ENCODE measurements around the gene GRID2IP. TPM values are rescaled to one million over a fixed set of nuclear protein-coding genes. Genes with fewer than 3 reads are reported as not detected.

The GRID2IP gene
- total and polyA plus RNA-seq, 2 of the 13 experiments (the other 11 are each of a cell fraction or from before 2014, with no cell fraction given): 0.03 TPM; not detected in 1

Other genes with a start within 250 kb of the GRID2IP start
- gene FAM220A, start 202.5 kb downstream of the GRID2IP start, total RNA-seq (2016; rRNA removed; fragmentation: Illumina TruSeq; extraction: Trizol): 12.0 and 14.7 TPM in 2 replicates
- 10.2 and 10.5 TPM in 2 replicates for gene FAM220A, start 202.5 kb downstream of the GRID2IP start, polyA plus RNA-seq (2011; rRNA removed)
- gene RAC1, start 176.9 kb downstream of the GRID2IP start, total RNA-seq (2016; rRNA removed; fragmentation: Illumina TruSeq; extraction: Trizol): 80.7 and 92.3 TPM in 2 replicates
- gene RAC1, start 176.9 kb downstream of the GRID2IP start, polyA plus RNA-seq (2011; rRNA removed): 183 and 228 TPM in 2 replicates
- 3.6 and 7.9 TPM in 2 replicates for gene DAGLB, start 103.5 kb downstream of the GRID2IP start, total RNA-seq (2016; rRNA removed; fragmentation: Illumina TruSeq; extraction: Trizol)
- 9.8 and 11.5 TPM in 2 replicates for gene DAGLB, start 103.5 kb downstream of the GRID2IP start, polyA plus RNA-seq (2011; rRNA removed)
- 118 and 194 TPM in 2 replicates for gene KDELR2, start 67.3 kb downstream of the GRID2IP start, total RNA-seq (2016; rRNA removed; fragmentation: Illumina TruSeq; extraction: Trizol)
- 167 and 220 TPM in 2 replicates for gene KDELR2, start 67.3 kb downstream of the GRID2IP start, polyA plus RNA-seq (2011; rRNA removed)
- 65.4 and 83.2 TPM in 2 replicates for gene ZDHHC4, start 26.0 kb upstream of the GRID2IP start, total RNA-seq (2016; rRNA removed; fragmentation: Illumina TruSeq; extraction: Trizol)
- 164 and 188 TPM in 2 replicates for gene ZDHHC4, start 26.0 kb upstream of the GRID2IP start, polyA plus RNA-seq (2011; rRNA removed)
- gene INTS15, start 38.6 kb upstream of the GRID2IP start, total RNA-seq (2016; rRNA removed; fragmentation: Illumina TruSeq; extraction: Trizol): 8.7 and 16.3 TPM in 2 replicates
- 23.3 and 25.7 TPM in 2 replicates for gene INTS15, start 38.6 kb upstream of the GRID2IP start, polyA plus RNA-seq (2011; rRNA removed)
- 2.1 and 2.5 TPM in 2 replicates for gene ZNF853, start 64.1 kb upstream of the GRID2IP start, total RNA-seq (2016; rRNA removed; fragmentation: Illumina TruSeq; extraction: Trizol)
- gene ZNF853, start 64.1 kb upstream of the GRID2IP start, polyA plus RNA-seq (2011; rRNA removed): 6.2 and 10.8 TPM in 2 replicates
- 5.3 and 9.9 TPM in 2 replicates for gene ZNF316, start 85.9 kb upstream of the GRID2IP start, total RNA-seq (2016; rRNA removed; fragmentation: Illumina TruSeq; extraction: Trizol)
- 4.3 and 5.6 TPM in 2 replicates for gene ZNF316, start 85.9 kb upstream of the GRID2IP start, polyA plus RNA-seq (2011; rRNA removed)
- gene ZNF12, start 155.5 kb upstream of the GRID2IP start, total RNA-seq (2016; rRNA removed; fragmentation: Illumina TruSeq; extraction: Trizol): 22.8 and 28.1 TPM in 2 replicates
- gene ZNF12, start 155.5 kb upstream of the GRID2IP start, polyA plus RNA-seq (2011; rRNA removed): 17.5 and 21.4 TPM in 2 replicates
- 0.31 TPM in 1 of 2 replicates, not detected in the other for gene RSPH10B2, start 202.6 kb upstream of the GRID2IP start, total RNA-seq (2016; rRNA removed; fragmentation: Illumina TruSeq; extraction: Trizol)
- not detected in 2 replicates for gene RSPH10B2, start 202.6 kb upstream of the GRID2IP start, polyA plus RNA-seq (2011; rRNA removed)